SK-N-SH (cell line): ENCODE measurements around the gene NFKB1. TPM values are rescaled to one million over a fixed set of nuclear protein-coding genes. Genes with fewer than 3 reads are reported as not detected.

Experiments
- CTCF ChIA-PET: fragments of 300-600, 350-600 bp; formaldehyde crosslinking; extraction: SDS; loops from one replicate; lab custom pipeline; 2021; lab: Yijun Ruan, JAX
- POLR2A ChIA-PET: fragments of 350-600 bp; sonication (Branson Sonifier 250); formaldehyde crosslinking; extraction: SDS; loops from one replicate; lab custom pipeline; 2020; ENCODE audit warnings: antibody characterized with exemption, inconsistent platforms; lab: Yijun Ruan, JAX
- DNase-seq: peaks from one replicate; pipeline ENCODE4 v3.0.0; 2012
- H2AFZ ChIP-seq: fragments of 200-600 bp; sonication (generic); 2 replicates; pipeline ENCODE4 v1.8.1; 2016; ENCODE audit warnings: antibody characterized with exemption, mild to moderate bottlenecking, low read depth
- H3F3A ChIP-seq: fragments of 200-600 bp; sonication (generic); replicated peaks from 2 replicates; pipeline ENCODE3; 2016; ENCODE audit warnings: antibody characterized with exemption, mild to moderate bottlenecking; ENCODE audit not compliant: insufficient read depth
- H3K27ac ChIP-seq, 2 experiments: fragments of 200-500 bp in 1 of 2; fragments of 200-600 bp in 1 of 2; sonication (Bioruptor generic) in 1 of 2; sonication (generic), shearing (Covaris generic) in 1 of 2; 2 replicates each; pipeline versions ENCODE4 v1.5.1 to v1.6.1; 2014 to 2016; ENCODE audit warnings: low read depth in 2 of 2, inconsistent platforms in 1 of 2, low read length in 1 of 2, mild to moderate bottlenecking in 1 of 2, mixed read lengths in 1 of 2
- H3K27me3 ChIP-seq: fragments of 200-600 bp; sonication (generic), shearing (Covaris generic); 2 replicates; pipeline ENCODE4 v1.6.1; 2016; ENCODE audit warnings: mixed run types; ENCODE audit not compliant: insufficient read depth
- H3K36me3 ChIP-seq, 2 experiments: fragments of 200-500 bp in 1 of 2; fragments of 200-600 bp in 1 of 2; sonication (Bioruptor generic) in 1 of 2; sonication (generic) in 1 of 2; replicated peaks in 1 of 2; 2 replicates each; pipeline versions ENCODE3 to v1.5.1; 2014 to 2016; ENCODE audit warnings: low read length in 1 of 2, mild to moderate bottlenecking in 1 of 2; ENCODE audit not compliant: insufficient read depth in 2 of 2, control insufficient read depth in 1 of 2
- H3K4me1 ChIP-seq, 2 experiments: fragments of 200-500 bp in 1 of 2; fragments of 200-600 bp in 1 of 2; sonication (Bioruptor generic) in 1 of 2; sonication (generic), shearing (Covaris generic) in 1 of 2; 2 replicates each; pipeline versions ENCODE4 v1.5.1 to v1.6.1; 2014 to 2016; ENCODE audit warnings: low read depth in 1 of 2, low read length in 1 of 2, mixed run types in 1 of 2; ENCODE audit not compliant: insufficient read depth in 2 of 2, control insufficient read depth in 1 of 2
- H3K4me2 ChIP-seq: fragments of 200-600 bp; sonication (generic), shearing (Covaris generic); 2 replicates; pipeline ENCODE4 v1.6.1; 2017; ENCODE audit warnings: mixed run types
- H3K4me3 ChIP-seq, 2 experiments: fragments of 200-500 bp in 1 of 2; fragments of 200-600 bp in 1 of 2; sonication (Bioruptor generic) in 1 of 2; sonication (generic), shearing (Covaris generic) in 1 of 2; 2 replicates each; pipeline versions ENCODE4 v1.5.1 to v1.8.1; 2014 to 2016; ENCODE audit warnings: low read depth in 2 of 2, inconsistent platforms in 1 of 2, low read length in 1 of 2, mild to moderate bottlenecking in 1 of 2, mixed read lengths in 1 of 2, moderate library complexity in 1 of 2
- H3K79me2 ChIP-seq: fragments of 200-600 bp; sonication (generic); 2 replicates; pipeline ENCODE4 v1.8.1; 2017; ENCODE audit warnings: mild to moderate bottlenecking; ENCODE audit not compliant: insufficient read depth
- H3K9ac ChIP-seq: fragments of 200-600 bp; sonication (generic); 2 replicates; pipeline ENCODE4 v1.6.1; 2017; ENCODE audit warnings: mixed run types
- H3K9me2 ChIP-seq: fragments of 200-600 bp; sonication (generic); 2 replicates; pipeline ENCODE4 v1.6.1; 2017; ENCODE audit warnings: mixed run types
- H3K9me3 ChIP-seq: fragments of 200-600 bp; sonication (generic); 2 replicates; pipeline ENCODE4 v1.6.1; 2017; ENCODE audit warnings: mixed run types, mild to moderate bottlenecking, moderate library complexity
- H4K20me1 ChIP-seq: fragments of 200-600 bp; sonication (generic); 2 replicates; pipeline ENCODE4 v1.6.1; 2017; ENCODE audit warnings: mild to moderate bottlenecking, mixed run types; ENCODE audit not compliant: insufficient read depth
- CHD2 ChIP-seq: fragments of 150-350 bp; IDR thresholded peaks from 2 replicates; pipeline ENCODE4 v1.6.1; 2018; ENCODE audit warnings: low read length; ENCODE audit not compliant: partially characterized antibody
- ELF1 ChIP-seq: IDR thresholded peaks from 2 replicates; pipeline ENCODE4 v1.4.0; 2012
- EZH2phosphoT487 ChIP-seq: fragments of 200-600 bp; sonication (generic); IDR thresholded peaks from 2 replicates; pipeline ENCODE4 v1.6.1; 2017; ENCODE audit warnings: low read depth, mixed run types, mild to moderate bottlenecking, antibody characterized with exemption, moderate library complexity, borderline replicate concordance
- FOXM1 ChIP-seq: IDR thresholded peaks from 2 replicates; pipeline ENCODE4 v1.4.0; 2012; ENCODE audit warnings: low read depth, mild to moderate bottlenecking
- GABPA ChIP-seq: IDR thresholded peaks from 2 replicates; pipeline ENCODE4 v1.4.0; 2012; ENCODE audit warnings: low read depth, mild to moderate bottlenecking
- GATA2 ChIP-seq: sonication (generic); formaldehyde crosslinking; IDR thresholded peaks from 2 replicates; pipeline ENCODE4 v1.5.0; 2020; ENCODE audit warnings: mild to moderate bottlenecking, missing genetic modification reagents
- JUND ChIP-seq: IDR thresholded peaks from 2 replicates; pipeline ENCODE4 v1.4.0; 2012
- MEF2A ChIP-seq: IDR thresholded peaks from 2 replicates; pipeline ENCODE4 v1.4.0; 2012; ENCODE audit warnings: low read depth, borderline replicate concordance
- NRF1 ChIP-seq: IDR thresholded peaks from 2 replicates; pipeline ENCODE4 v1.6.1; 2012; ENCODE audit warnings: low read depth, mild to moderate bottlenecking, low read length
- POLR2AphosphoS5 ChIP-seq: IDR thresholded peaks from 2 replicates; pipeline ENCODE4 v1.6.1; 2012; ENCODE audit warnings: low read depth, low read length
- RCOR1 ChIP-seq: fragments of 150-350 bp; IDR thresholded peaks from 2 replicates; pipeline ENCODE4 v1.6.1; 2017; ENCODE audit warnings: antibody characterized with exemption, low read length
- RFX5 ChIP-seq: IDR thresholded peaks from 2 replicates; pipeline ENCODE4 v1.6.1; 2012; ENCODE audit warnings: mild to moderate bottlenecking, improper control_type of control experiment, low read length
- SIN3A ChIP-seq: IDR thresholded peaks from 2 replicates; pipeline ENCODE4 v1.6.1; 2012; ENCODE audit warnings: low read depth, mild to moderate bottlenecking, low read length, moderate library complexity, borderline replicate concordance
- TEAD4 ChIP-seq: IDR thresholded peaks from 2 replicates; pipeline ENCODE4 v1.4.0; 2012; ENCODE audit warnings: mild to moderate bottlenecking, borderline replicate concordance; ENCODE audit not compliant: insufficient read depth
- USF2 ChIP-seq: fragments of 150-350 bp; IDR thresholded peaks from 2 replicates; pipeline ENCODE4 v1.6.1; 2017; ENCODE audit warnings: antibody characterized with exemption, low read length, low read depth, borderline replicate concordance
- WGBS: methylation state at CpG from one replicate; pipeline ENCODE4 v1.1.6; 2017; ENCODE audit warnings: low lambda C conversion rate; 5-methylcytosine and 5-hydroxymethylcytosine counted together
- polyA plus RNA-seq, 3 experiments: library from polyadenylated mRNA; depleted of rRNA; stranded (reverse); fragments of >200 nt; gene quantifications; 2 replicates each; pipeline ENCODE4 v1.2.3, GENCODE V29; 2012
- TF ChIP-seq, protein P1 (sequence below): IDR thresholded peaks from 2 replicates; pipeline ENCODE4; 2012
- TF ChIP-seq, protein P2 (sequence below): fragments of 200-600 bp; sonication (generic); IDR thresholded peaks from 2 replicates; pipeline ENCODE4 v1.6.1; 2017; ENCODE audit warnings: antibody characterized with exemption, mild to moderate bottlenecking, moderate library complexity

Gene NFKB1
- polyA plus RNA-seq, 1 of the 3 experiments (the other 2 are of a cell fraction): 14.1 TPM

GRCh38 chr4:102575369-102576129 is 74.4 kb downstream of the NFKB1 start:
- Histone ChIP-seq H3K4me1 (no peaks in the 10 kb centered on the region; a peak in 1 of 4 replicates), H3K9me3 (no peaks in the 10 kb centered on the region), H4K20me1 (no peaks in the 10 kb centered on the region), H3K27ac (no peak overlapping the region)
- no peak for TF ChIP-seq ELF1
- TF ChIP-seq JUND: no peak
- no peak for TF ChIP-seq EZH2phosphoT487
- TF ChIP-seq CHD2: no peak
- TF ChIP-seq GABPA: no peak
- TF ChIP-seq RFX5: no peak
- TF ChIP-seq, all 33 proteins: peak for 0
- H2AFZ ChIP-seq: no peak overlapping the region
- no peak overlapping the region for H3K4me3 ChIP-seq
- CTCF ChIA-PET: interaction anchor here (1.1 kb wide), 1 partner anchor 20 kb away, joined by 4 read pairs; no protein-coding TSS in a partner anchor
- no peak overlapping the region for H3K4me2 ChIP-seq
- H3K79me2 ChIP-seq: peaks cover under 1% of the 10 kb centered on the region; the same call in 1 of the 2 replicates
- no peak for DNase-seq
- H3K9me2 ChIP-seq: no peaks in the 10 kb centered on the region
- no peaks in the 10 kb centered on the region for H3K27me3 ChIP-seq
- POLR2A ChIA-PET: no interaction called here
- 81% methylated on average over 6 of the region's 6 CpGs for WGBS
- H3F3A ChIP-seq: no peaks in the 10 kb centered on the region
- H3K36me3 ChIP-seq: peaks cover 9 to 30% of the 10 kb centered on the region in 2 experiments
- H3K9ac ChIP-seq: no peak overlapping the region

GRCh38 chr4:102578270-102578669 is 77.1 kb downstream of the NFKB1 start:
- Histone ChIP-seq H3K4me3 (no peak overlapping the region), H3K4me1 (no peaks in the 10 kb centered on the region; a peak in 1 of 4 replicates), H3K79me2 (no peaks in the 10 kb centered on the region), H4K20me1 (no peaks in the 10 kb centered on the region), H3K4me2 (no peak overlapping the region), H3K36me3 (peaks cover 33 to 50% of the 10 kb centered on the region in 2 experiments), H3F3A (no peaks in the 10 kb centered on the region), H3K27me3 (no peaks in the 10 kb centered on the region), H2AFZ (no peak overlapping the region), H3K9ac (no peak overlapping the region), H3K27ac (no peak overlapping the region), H3K9me2 (no peaks in the 10 kb centered on the region), H3K9me3 (no peaks in the 10 kb centered on the region)
- WGBS: 96% methylated on average over 3 of the region's 3 CpGs
- TF ChIP-seq GABPA: no peak
- no peak for TF ChIP-seq MEF2A
- TF ChIP-seq GATA2 (CRISPR knock-in tag): no peak
- no peak for TF ChIP-seq TEAD4
- no peak for TF ChIP-seq FOXM1
- no peak for TF ChIP-seq RCOR1
- TF ChIP-seq POLR2AphosphoS5: no peak
- no peak for TF ChIP-seq NRF1
- TF ChIP-seq SIN3A: no peak
- TF ChIP-seq, protein P1, sequence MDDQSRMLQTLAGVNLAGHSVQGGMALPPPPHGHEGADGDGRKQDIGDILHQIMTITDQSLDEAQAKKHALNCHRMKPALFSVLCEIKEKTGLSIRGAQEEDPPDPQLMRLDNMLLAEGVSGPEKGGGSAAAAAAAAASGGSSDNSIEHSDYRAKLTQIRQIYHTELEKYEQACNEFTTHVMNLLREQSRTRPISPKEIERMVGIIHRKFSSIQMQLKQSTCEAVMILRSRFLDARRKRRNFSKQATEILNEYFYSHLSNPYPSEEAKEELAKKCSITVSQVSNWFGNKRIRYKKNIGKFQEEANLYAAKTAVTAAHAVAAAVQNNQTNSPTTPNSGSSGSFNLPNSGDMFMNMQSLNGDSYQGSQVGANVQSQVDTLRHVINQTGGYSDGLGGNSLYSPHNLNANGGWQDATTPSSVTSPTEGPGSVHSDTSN: no peak
- TF ChIP-seq RFX5: no peak
- no peak for TF ChIP-seq USF2
- TF ChIP-seq, protein P2, sequence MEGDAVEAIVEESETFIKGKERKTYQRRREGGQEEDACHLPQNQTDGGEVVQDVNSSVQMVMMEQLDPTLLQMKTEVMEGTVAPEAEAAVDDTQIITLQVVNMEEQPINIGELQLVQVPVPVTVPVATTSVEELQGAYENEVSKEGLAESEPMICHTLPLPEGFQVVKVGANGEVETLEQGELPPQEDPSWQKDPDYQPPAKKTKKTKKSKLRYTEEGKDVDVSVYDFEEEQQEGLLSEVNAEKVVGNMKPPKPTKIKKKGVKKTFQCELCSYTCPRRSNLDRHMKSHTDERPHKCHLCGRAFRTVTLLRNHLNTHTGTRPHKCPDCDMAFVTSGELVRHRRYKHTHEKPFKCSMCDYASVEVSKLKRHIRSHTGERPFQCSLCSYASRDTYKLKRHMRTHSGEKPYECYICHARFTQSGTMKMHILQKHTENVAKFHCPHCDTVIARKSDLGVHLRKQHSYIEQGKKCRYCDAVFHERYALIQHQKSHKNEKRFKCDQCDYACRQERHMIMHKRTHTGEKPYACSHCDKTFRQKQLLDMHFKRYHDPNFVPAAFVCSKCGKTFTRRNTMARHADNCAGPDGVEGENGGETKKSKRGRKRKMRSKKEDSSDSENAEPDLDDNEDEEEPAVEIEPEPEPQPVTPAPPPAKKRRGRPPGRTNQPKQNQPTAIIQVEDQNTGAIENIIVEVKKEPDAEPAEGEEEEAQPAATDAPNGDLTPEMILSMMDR: no peak
- CTCF ChIA-PET: interaction anchor here (0.7 to 1.8 kb wide), 4 partner anchors 11 to 522 kb away, joined by 3 to 5 read pairs (median 4); no protein-coding TSS in a partner anchor
- POLR2A ChIA-PET: no interaction called here
- no peak for DNase-seq
